Erythroblast (primary cell): ENCODE data around the gene GH1.
"Not testable (repeated sequence)": the region's sequence is repeated elsewhere in the genome, so short reads cannot be mapped to it uniquely, and the experiment has no call there.

ENCODE experiments used
- GATA1 ChIP-seq: IDR thresholded peaks from 2 replicates; pipeline ENCODE4 v1.6.1; 2011; ENCODE audit warnings: low read depth, mild to moderate bottlenecking, control low read depth, low read length, moderate library complexity
- POLR2A ChIP-seq: IDR thresholded peaks from 2 replicates; pipeline ENCODE4 v1.6.1; 2011; ENCODE audit warnings: mild to moderate bottlenecking, low read length

GRCh38 chr17:63892316-63893037 is 26.2 kb downstream of the GH1 start:
- TF ChIP-seq POLR2A, GATA1: not testable (repeated sequence)
